ENCODE data around the gene ABCB9.
A peak's percentile ranks its signal among the peaks of the same experiment; 100 is the strongest.
"Not testable (repeated sequence)": the region's sequence is repeated elsewhere in the genome, so short reads cannot be mapped to it uniquely, and the experiment has no call there.

The ABCB9 gene

GRCh38 chr12:122963941-122964265 lies 2.4 kb downstream of the ABCB9 start:
- DNase-seq (ENCODE audit: low read depth): no peak

GRCh38 chr12:122961531-122962329 lies 4.5 kb downstream of the ABCB9 start:
- no peak for DNase-seq (ENCODE audit: low read depth)

- no peak for DNase-seq (ENCODE audit: low read depth)
Observed at GRCh38 chr12:122960193-122960569, 6.1 kb downstream of the ABCB9 start.

- no peak for DNase-seq (ENCODE audit: low read depth)
Observed at GRCh38 chr12:122959566-122960192, 6.6 kb downstream of the ABCB9 start.

GRCh38 chr12:122958198-122958888 lies 7.9 kb downstream of the ABCB9 start:
- no peak for DNase-seq (ENCODE audit: low read depth)

GRCh38 chr12:122956035-122956434 lies 10.2 kb downstream of the ABCB9 start:
- no peak for DNase-seq (ENCODE audit: low read depth)

GRCh38 chr12:122955156-122955555 lies 11.1 kb downstream of the ABCB9 start:
- no peak for DNase-seq (ENCODE audit: low read depth)

GRCh38 chr12:122951979-122952892 lies 14.0 kb downstream of the ABCB9 start:
- peak; percentile 44 for DNase-seq (ENCODE audit: low read depth)

GRCh38 chr12:122951406-122951805 lies 14.9 kb downstream of the ABCB9 start:
- no peak for DNase-seq (ENCODE audit: low read depth)

- DNase-seq (ENCODE audit: low read depth): no peak
Observed at GRCh38 chr12:122949816-122950675, 16.2 kb downstream of the ABCB9 start.

GRCh38 chr12:122949405-122949804 lies 16.9 kb downstream of the ABCB9 start:
- no peak for DNase-seq (ENCODE audit: low read depth)

- DNase-seq (ENCODE audit: low read depth): no peak
Observed at GRCh38 chr12:122948605-122949004, 17.7 kb downstream of the ABCB9 start.

- no peak for DNase-seq (ENCODE audit: low read depth)
Observed at GRCh38 chr12:122947352-122947792, 18.9 kb downstream of the ABCB9 start.

GRCh38 chr12:122946690-122947341 lies 19.4 kb downstream of the ABCB9 start:
- DNase-seq (ENCODE audit: low read depth): peak; percentile 72

- no peak for DNase-seq (ENCODE audit: low read depth)
Observed at GRCh38 chr12:122944605-122945592, 21.4 kb downstream of the ABCB9 start.

GRCh38 chr12:122943196-122943595 lies 23.1 kb downstream of the ABCB9 start:
- DNase-seq (ENCODE audit: low read depth): no peak

- no peak for DNase-seq (ENCODE audit: low read depth)
Observed at GRCh38 chr12:122942637-122943036, 23.6 kb downstream of the ABCB9 start.

- not testable (repeated sequence) for DNase-seq (ENCODE audit: low read depth)
Observed at GRCh38 chr12:122941351-122941750, 24.9 kb downstream of the ABCB9 start.

GRCh38 chr12:122939125-122939524 lies 27.1 kb downstream of the ABCB9 start:
- no peak for DNase-seq (ENCODE audit: low read depth)
